A549 treated with Hydrocortisone at 1 μM for 4 hours (cell line): ENCODE data around the gene OR13C2. TPM values are rescaled to one million over a fixed set of nuclear protein-coding genes. Genes with fewer than 3 reads are reported as not detected.

Experiments
- total RNA-seq: library from RNA; stranded (reverse); fragments of 200-300 nt; extraction: Qiagen RNA extraction; gene quantifications from 5 replicates; pipeline ENCODE4 v1.2.3, GENCODE V29; 2022

OR13C2 gene
- total RNA-seq = not detected in 5 replicates

DNA sequence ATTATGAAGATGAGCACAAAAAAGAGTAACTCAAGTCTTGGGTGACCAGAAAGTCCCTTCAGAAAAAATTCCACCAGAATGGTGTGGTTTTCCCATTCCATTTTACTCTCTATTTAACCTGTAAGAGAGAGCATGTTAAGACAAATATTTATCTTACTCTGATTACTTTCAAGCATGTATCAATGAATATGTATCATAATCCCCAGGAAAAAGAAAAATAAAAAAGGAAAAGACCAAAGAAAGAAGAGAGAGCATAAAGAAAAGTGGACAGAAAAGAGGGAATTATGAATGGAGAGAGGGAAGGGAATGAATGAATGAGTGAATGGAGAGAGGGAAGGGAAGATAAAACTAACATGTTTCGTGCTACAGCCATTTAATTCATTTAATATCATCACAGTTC, at the start of gene OR13C2:
TSS of gene OR13C2 (minus strand) at position 101 of the 400 bp plus-strand sequence. CDS start at position 101, 0 bp downstream.

GRCh38 chr9:104618104-104618503, 12.7 kb upstream of the OR13C2 start, which contains the start of gene OR13C9:
Gene OR13C9, minus strand, starts transcription at chr9:104618204. Its CDS starts 0 bp downstream, at chr9:104618204.

GRCh38 chr9:104599313-104599712, 6.1 kb downstream of the OR13C2 start, which contains the start of gene OR13C5:
Gene OR13C5, minus strand, starts transcription at chr9:104599413. Its CDS starts 0 bp downstream, at chr9:104599413.

GRCh38 chr9:104568868-104569267, 36.6 kb downstream of the OR13C2 start, which contains the start of gene OR13C8:
Gene OR13C8, plus strand, starts transcription at chr9:104569168. Its CDS starts 0 bp downstream, at chr9:104569168.

Other genes starting within 250 kb of the OR13C2 start
- not detected in 5 replicates for gene OR13F1, start 101.4 kb downstream of the OR13C2 start, total RNA-seq
- not detected in 5 replicates for gene OR13C4, start 78.4 kb downstream of the OR13C2 start, total RNA-seq
- gene OR13C3, start 68.8 kb downstream of the OR13C2 start, total RNA-seq = not detected in 5 replicates
- not detected in 5 replicates for gene OR13C8, start 36.5 kb downstream of the OR13C2 start, total RNA-seq
- gene OR13C5, start 6.2 kb downstream of the OR13C2 start, total RNA-seq = not detected in 5 replicates
- not detected in 5 replicates for gene OR13C9, start 12.6 kb upstream of the OR13C2 start, total RNA-seq
- gene OR13D1, start 88.9 kb upstream of the OR13C2 start, total RNA-seq = not detected in 5 replicates
- 10.4 to 14.6 TPM (median 14.1 TPM) in 5 replicates for gene NIPSNAP3A, start 142.1 kb upstream of the OR13C2 start, total RNA-seq
- 0.42 to 0.73 TPM (median 0.59 TPM) in 5 replicates for gene NIPSNAP3B, start 158.5 kb upstream of the OR13C2 start, total RNA-seq